Keratinocyte (primary cell): ENCODE data around the gene EFTUD2. TPM values are rescaled to one million over a fixed set of nuclear protein-coding genes. Genes with fewer than 3 reads are reported as not detected.

Source experiments
- DNase-seq: peaks from one replicate; pipeline ENCODE4 v3.0.0-alpha.2; 2011; ENCODE audit warnings: low read depth, missing footprints, low spot score
- FAIRE-seq: peaks from 2 replicates; lab custom pipeline; 2011; peaks lifted over from hg19 to GRCh38; lab: Jason Lieb, UNC
- H2AFZ ChIP-seq: 2 replicates; pipeline ENCODE4 v1.6.0; 2012; ENCODE audit warnings: low read length, control low read depth, inconsistent platforms; ENCODE audit not compliant: control insufficient read depth
- H3K27ac ChIP-seq: 2 replicates; pipeline ENCODE4 v1.5.1; 2011; ENCODE audit warnings: low read length; ENCODE audit not compliant: control insufficient read depth, insufficient read depth
- H3K27me3 ChIP-seq: 3 replicates; pipeline ENCODE4 v1.6.0; 2011; ENCODE audit warnings: low read length; ENCODE audit not compliant: control insufficient read depth, insufficient read depth; ENCODE audit errors: extremely low read depth
- H3K36me3 ChIP-seq, 2 experiments: 2 replicates in 1 of 2; 3 replicates in 1 of 2; pipeline ENCODE4 v1.5.1; 2011; ENCODE audit warnings: low read length in 2 of 2, mild to moderate bottlenecking in 1 of 2; ENCODE audit not compliant: control insufficient read depth in 2 of 2, insufficient read depth in 2 of 2; ENCODE audit errors: extremely low read depth in 1 of 2
- H3K4me1 ChIP-seq: 3 replicates; pipeline ENCODE4 v1.5.1; 2011; ENCODE audit warnings: low read length; ENCODE audit not compliant: control insufficient read depth, insufficient read depth; ENCODE audit errors: extremely low read depth
- H3K4me2 ChIP-seq: 3 replicates; pipeline ENCODE4 v1.6.0; 2011; ENCODE audit warnings: low read depth, low read length; ENCODE audit not compliant: control insufficient read depth, insufficient read depth; ENCODE audit errors: extremely low read depth
- H3K4me3 ChIP-seq, 3 experiments: fragments of 200-600 bp in 1 of 3; sonication (generic) in 1 of 3; 2 replicates in 2 of 3; 3 replicates in 1 of 3; pipeline ENCODE4 v1.5.1; 2011 to 2016; ENCODE audit warnings: low read length in 3 of 3, mild to moderate bottlenecking in 3 of 3, control low read depth in 2 of 3, inconsistent platforms in 1 of 3, low read depth in 1 of 3, mixed read lengths in 1 of 3, mixed run types in 1 of 3, moderate library complexity in 1 of 3; ENCODE audit not compliant: control insufficient read depth in 2 of 3, insufficient read depth in 2 of 3; ENCODE audit errors: extremely low read depth in 1 of 3
- H3K79me2 ChIP-seq: 2 replicates; pipeline ENCODE4 v1.6.0; 2012; ENCODE audit warnings: low read length; ENCODE audit not compliant: control insufficient read depth, insufficient read depth
- H3K9ac ChIP-seq: 3 replicates; pipeline ENCODE4 v1.6.0; 2011; ENCODE audit warnings: low read length; ENCODE audit not compliant: control insufficient read depth, insufficient read depth; ENCODE audit errors: extremely low read depth
- H3K9me1 ChIP-seq: 3 replicates; pipeline ENCODE4 v1.6.0; 2011; ENCODE audit warnings: low read length; ENCODE audit not compliant: control insufficient read depth, insufficient read depth; ENCODE audit errors: extremely low read depth
- H3K9me3 ChIP-seq: 2 replicates; pipeline ENCODE4 v1.5.1; 2012; ENCODE audit warnings: low read depth, low read length; ENCODE audit not compliant: control insufficient read depth
- H4K20me1 ChIP-seq: 3 replicates; pipeline ENCODE4 v1.6.0; 2011; ENCODE audit warnings: low read length; ENCODE audit not compliant: control insufficient read depth, insufficient read depth; ENCODE audit errors: extremely low read depth
- EZH2 ChIP-seq: IDR thresholded peaks from one replicate; pipeline ENCODE4 v1.6.1; 2012; ENCODE audit warnings: inconsistent platforms, mild to moderate bottlenecking, low read length, moderate library complexity
- dilution Hi-C: fragments of 300-500 bp; cut with MboI; formaldehyde crosslinking; loops from one replicate; pipeline ENCODE4 v1.7.0; 2020; ENCODE audit warnings: low sequenced_read_pairs; ENCODE audit not compliant: extremely low pct_ligation_motif_present
- polyA plus RNA-seq, 5 experiments: library from polyadenylated mRNA; depleted of rRNA in 3 of 5; stranded (reverse) in 3 of 5; stranded (forward) in 1 of 5; unstranded in 1 of 5; fragments of >200 nt; gene quantifications; 1 replicate in 1 of 5; 2 replicates in 3 of 5; 3 replicates in 1 of 5; pipeline versions ENCODE4 v1.2.1 to v1.2.3, GENCODE V29; 2011 to 2012; ENCODE audit warnings: missing spikeins in 2 of 5, low read depth in 1 of 5, low replicate concordance in 1 of 5
- TF ChIP-seq, protein P1 (sequence below), 3 experiments: IDR thresholded peaks in 1 of 3; conservative IDR thresholded peaks in 1 of 3; optimal IDR thresholded peaks in 1 of 3; 2 replicates in 2 of 3; 3 replicates in 1 of 3; pipeline versions ENCODE3 to v1.5.1; 2011; ENCODE audit warnings: low read length in 3 of 3, mild to moderate bottlenecking in 3 of 3, moderate library complexity in 2 of 3, control low read depth in 1 of 3, inconsistent platforms in 1 of 3; ENCODE audit not compliant: insufficient read depth in 2 of 3; ENCODE audit errors: extremely low read depth in 1 of 3

Gene EFTUD2
- polyA plus RNA-seq, 1 donor (not counting 4 experiments of a cell fraction or from before 2014, with no cell fraction given) = 160 TPM

DNA sequence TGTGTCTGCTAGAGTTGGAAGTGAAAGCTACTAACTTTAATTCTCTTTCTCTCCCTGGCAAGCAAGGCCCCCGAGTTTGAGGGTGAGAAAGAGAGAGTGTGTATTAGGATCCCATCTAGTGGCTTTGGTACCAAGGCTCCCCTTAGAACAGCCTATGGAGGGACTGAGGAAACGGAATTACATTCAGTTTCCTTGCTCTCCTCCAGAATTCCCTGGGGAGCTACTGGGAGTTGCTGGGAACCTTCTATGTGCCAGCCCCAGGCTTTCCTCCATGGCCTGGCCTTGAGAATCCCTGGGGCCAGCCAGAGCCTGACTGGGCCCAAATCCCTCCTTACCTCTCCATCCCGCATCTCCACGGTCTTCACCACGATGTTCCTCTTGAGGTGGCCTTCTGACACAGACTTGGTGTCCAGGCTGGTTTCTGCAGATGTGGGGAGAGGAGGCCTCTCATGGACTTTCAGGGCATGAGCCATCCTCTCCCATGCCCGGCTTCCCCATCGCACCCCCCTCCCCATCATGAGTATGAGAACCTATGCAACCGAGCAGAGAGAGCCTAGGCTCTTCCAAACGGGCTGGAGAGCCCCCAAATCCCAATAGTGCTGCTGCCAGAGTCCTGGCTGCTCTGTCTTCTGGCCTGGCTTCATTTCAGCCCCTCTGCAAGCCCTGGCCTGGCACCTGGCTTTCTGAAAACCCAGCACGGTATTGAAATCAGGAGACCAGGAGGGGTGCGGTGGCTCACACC lies 8.7 kb upstream of the EFTUD2 start:
- Histone ChIP-seq H3K79me2 (no peaks in the 10 kb centered on the region), H3K27ac (no peak overlapping the region), H3K27me3 (no peaks in the 10 kb centered on the region), H3K9me3 (no peaks in the 10 kb centered on the region), H3K9ac (no peak overlapping the region), H4K20me1 (no peaks in the 10 kb centered on the region), H3K4me3 (no peak overlapping the region), H3K36me3 (no peaks in the 10 kb centered on the region), H3K9me1 (no peaks in the 10 kb centered on the region), H2AFZ (no peak overlapping the region), H3K4me2 (no peak overlapping the region), H3K4me1 (peaks cover 38% of the 10 kb centered on the region)
- FAIRE-seq = no peak
- DNase-seq = no peak
- dilution Hi-C loops = loop anchor here (25.0 kb wide), 1 partner anchor 104 kb away; no protein-coding TSS in a partner anchor
- TF ChIP-seq, protein P1, sequence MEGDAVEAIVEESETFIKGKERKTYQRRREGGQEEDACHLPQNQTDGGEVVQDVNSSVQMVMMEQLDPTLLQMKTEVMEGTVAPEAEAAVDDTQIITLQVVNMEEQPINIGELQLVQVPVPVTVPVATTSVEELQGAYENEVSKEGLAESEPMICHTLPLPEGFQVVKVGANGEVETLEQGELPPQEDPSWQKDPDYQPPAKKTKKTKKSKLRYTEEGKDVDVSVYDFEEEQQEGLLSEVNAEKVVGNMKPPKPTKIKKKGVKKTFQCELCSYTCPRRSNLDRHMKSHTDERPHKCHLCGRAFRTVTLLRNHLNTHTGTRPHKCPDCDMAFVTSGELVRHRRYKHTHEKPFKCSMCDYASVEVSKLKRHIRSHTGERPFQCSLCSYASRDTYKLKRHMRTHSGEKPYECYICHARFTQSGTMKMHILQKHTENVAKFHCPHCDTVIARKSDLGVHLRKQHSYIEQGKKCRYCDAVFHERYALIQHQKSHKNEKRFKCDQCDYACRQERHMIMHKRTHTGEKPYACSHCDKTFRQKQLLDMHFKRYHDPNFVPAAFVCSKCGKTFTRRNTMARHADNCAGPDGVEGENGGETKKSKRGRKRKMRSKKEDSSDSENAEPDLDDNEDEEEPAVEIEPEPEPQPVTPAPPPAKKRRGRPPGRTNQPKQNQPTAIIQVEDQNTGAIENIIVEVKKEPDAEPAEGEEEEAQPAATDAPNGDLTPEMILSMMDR (optimal IDR thresholded peaks at IDR 0.05 in 1 of 3, IDR thresholded peaks at IDR 0.05 in 1 of 3, conservative IDR thresholded peaks at IDR 0.05 in 1 of 3; ENCODE audit: extremely low read depth in 1 of 3, insufficient read depth in 2 of 3, low read length in 3 of 3) = no peak
- no peak for TF ChIP-seq EZH2

DNA sequence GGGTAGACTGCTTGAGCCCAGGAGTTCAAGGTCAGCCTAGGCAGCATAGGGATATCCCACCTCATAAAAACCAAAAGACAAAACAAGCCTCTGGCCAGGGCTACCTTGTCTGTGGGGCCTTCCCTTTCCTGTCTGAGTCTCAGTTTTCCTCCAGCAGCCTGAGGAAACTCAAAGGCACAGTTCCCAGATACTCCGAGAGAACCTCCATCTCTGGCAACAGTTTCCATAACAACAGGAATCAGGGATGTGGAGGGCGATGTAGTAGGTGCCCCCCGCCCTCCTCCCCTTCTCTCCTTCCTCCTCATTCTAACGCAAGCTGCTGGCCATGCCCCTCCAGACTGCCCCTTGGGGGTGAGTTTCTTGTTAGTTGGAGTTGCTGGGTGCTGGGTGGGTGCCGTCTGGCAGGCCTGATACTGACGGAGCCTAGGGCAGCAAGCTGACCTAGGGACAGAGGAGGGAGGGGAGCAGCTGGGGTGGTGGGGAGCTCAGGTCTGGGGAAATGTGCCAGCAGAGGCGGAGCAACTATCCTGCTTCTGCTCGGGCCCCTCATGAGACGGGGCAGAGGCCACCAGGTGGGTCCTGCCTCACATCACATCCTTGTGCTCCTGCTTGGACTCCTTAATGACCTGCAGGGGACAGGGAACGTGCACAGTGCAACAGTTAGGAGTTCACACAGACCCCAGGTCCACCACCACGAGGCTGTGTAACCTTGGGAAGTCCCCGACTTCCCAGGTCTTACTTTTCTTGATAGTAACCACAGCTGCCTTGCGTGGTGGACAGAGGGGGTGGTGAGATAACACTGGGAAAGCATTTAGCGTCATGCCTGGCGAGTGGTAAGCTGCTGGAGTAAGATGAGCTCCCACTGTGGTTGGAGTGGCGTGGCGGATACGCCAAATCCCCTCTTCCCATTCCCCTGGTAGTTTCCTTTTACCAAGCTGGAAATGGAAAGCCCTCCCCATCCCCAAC lies 7.8 kb upstream of the EFTUD2 start:
- no peak overlapping the region for H3K27ac ChIP-seq
- no peaks in the 10 kb centered on the region for H3K79me2 ChIP-seq
- no peaks in the 10 kb centered on the region for H3K36me3 ChIP-seq
- H3K9me3 ChIP-seq = no peaks in the 10 kb centered on the region
- DNase-seq = no peak
- no peak overlapping the region for H3K4me3 ChIP-seq
- H4K20me1 ChIP-seq = no peaks in the 10 kb centered on the region
- no peaks in the 10 kb centered on the region for H3K9me1 ChIP-seq
- FAIRE-seq = no peak
- H3K4me2 ChIP-seq = no peak overlapping the region
- no peak overlapping the region for H3K9ac ChIP-seq
- H2AFZ ChIP-seq = no peak overlapping the region
- H3K4me1 ChIP-seq = peaks cover 38% of the 10 kb centered on the region
- dilution Hi-C loops = loop anchor here (25.0 kb wide), 1 partner anchor 105 kb away; no protein-coding TSS in a partner anchor
- no peak for TF ChIP-seq EZH2
- TF ChIP-seq, protein P1 (optimal IDR thresholded peaks at IDR 0.05 in 1 of 3, IDR thresholded peaks at IDR 0.05 in 1 of 3, conservative IDR thresholded peaks at IDR 0.05 in 1 of 3; ENCODE audit: extremely low read depth in 1 of 3, insufficient read depth in 2 of 3, low read length in 3 of 3) = no peak
- no peaks in the 10 kb centered on the region for H3K27me3 ChIP-seq
